ENCODE results near the gene PLEKHH2. TPM values are rescaled to one million over a fixed set of nuclear protein-coding genes. Genes with fewer than 3 reads are reported as not detected.
"Not testable (repeated sequence)": the region's sequence is repeated elsewhere in the genome, so short reads cannot be mapped to it uniquely, and the experiment has no call there.

The PLEKHH2 gene
- total RNA-seq, 1 donor from 2014 or later = 1.2 TPM

- intact Hi-C loops (cut with DNase I) = no loop called here
- no peak for DNase-seq
- no peak for ATAC-seq (ENCODE audit: poor library complexity)
Observed at GRCh38 chr2:43634604-43635306, 2.3 kb upstream of the PLEKHH2 start.

GRCh38 chr2:43636153-43636552, 907 bp upstream of the PLEKHH2 start:
- DNase-seq; ATAC-seq (ENCODE audit: poor library complexity); intact Hi-C loops (cut with DNase I): not testable (repeated sequence)

GRCh38 chr2:43636621-43637020, 439 bp upstream of the PLEKHH2 start:
- no peak for DNase-seq
- intact Hi-C loops (cut with DNase I) = no loop called here
- ATAC-seq (ENCODE audit: poor library complexity) = no peak

DNA sequence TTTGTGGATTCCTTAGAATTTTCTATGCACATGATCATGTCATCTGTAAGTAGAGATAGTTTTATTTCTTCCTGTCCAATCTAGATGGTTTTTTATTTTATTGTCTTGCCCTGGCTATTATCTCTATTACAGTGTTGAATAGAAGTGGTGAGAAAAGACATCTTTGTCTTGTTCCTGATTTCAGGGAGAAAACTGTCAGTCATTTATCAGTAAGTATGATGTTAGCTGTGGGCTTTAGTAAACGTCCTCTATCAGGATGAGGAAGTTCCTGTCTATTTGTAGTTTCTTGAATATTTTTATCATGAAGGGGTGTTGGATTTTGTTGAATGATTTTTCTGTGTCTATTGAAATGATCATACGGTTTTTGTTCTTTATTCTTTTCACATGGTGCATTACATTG, 5.3 kb downstream of the PLEKHH2 start:
- DNase-seq (no peak), ATAC-seq (ENCODE audit: poor library complexity) (no peak)
- intact Hi-C loops (cut with DNase I) = no loop called here

GRCh38 chr2:43643680-43644079, 6.6 kb downstream of the PLEKHH2 start:
- intact Hi-C loops (cut with DNase I) = no loop called here
- ATAC-seq (ENCODE audit: poor library complexity) = no peak
- DNase-seq = no peak

DNA sequence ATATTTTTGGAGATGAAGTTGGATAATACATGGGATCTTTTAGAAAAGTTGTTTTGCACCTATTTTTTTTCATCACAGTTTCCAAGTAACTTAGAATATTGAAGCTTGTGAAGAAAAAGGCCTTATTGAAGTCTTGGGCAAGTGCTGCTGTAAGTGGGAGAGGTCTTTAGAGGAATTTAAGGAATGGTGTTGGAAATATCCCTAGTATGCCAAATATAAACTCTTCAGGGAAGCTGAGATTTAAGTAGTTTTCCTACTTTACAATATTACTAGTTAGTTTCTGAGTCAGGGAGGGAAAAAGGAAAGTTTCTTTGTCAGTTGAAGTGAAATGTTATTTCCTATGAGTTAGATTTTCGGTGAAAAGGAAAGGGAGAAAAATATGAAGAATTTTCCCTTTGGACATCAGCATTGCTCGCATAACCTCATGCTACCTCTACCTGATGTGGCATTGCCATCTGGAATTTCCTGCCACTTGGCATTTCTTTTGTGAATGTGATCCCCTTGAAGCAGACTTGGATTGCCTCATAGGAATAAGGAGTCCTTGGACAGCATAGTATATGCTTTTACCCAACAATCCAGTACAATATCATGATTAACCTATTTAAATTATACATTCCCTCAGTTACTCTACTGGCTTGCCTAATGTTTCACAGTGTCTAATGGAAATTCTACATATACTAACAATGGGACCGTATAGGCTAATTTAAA, 12.1 kb downstream of the PLEKHH2 start:
- DNase-seq (no peak), ATAC-seq (ENCODE audit: poor library complexity) (no peak)
- intact Hi-C loops (cut with DNase I) = no loop called here

DNA sequence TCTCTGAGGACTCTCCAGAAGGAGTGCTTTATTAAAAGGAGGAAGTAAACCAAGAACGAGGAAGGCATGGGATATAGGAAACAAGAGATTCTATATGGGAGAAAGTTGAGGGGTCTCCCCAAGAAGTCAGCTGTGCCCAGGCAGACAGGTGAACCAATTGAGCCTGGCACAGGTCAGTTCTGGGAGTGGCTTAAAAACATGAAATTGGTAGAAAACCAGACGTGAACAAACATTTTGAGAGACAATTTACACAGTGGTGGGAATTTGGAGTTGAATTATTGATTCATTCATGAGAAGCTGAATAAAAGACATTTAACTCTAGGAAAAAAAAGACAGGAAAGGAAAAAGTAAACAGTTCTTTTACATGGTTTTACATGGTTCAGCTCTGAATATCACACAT, 16.4 kb downstream of the PLEKHH2 start:
- no peak for DNase-seq
- ATAC-seq (ENCODE audit: poor library complexity) = no peak
- intact Hi-C loops (cut with DNase I) = no loop called here

DNA sequence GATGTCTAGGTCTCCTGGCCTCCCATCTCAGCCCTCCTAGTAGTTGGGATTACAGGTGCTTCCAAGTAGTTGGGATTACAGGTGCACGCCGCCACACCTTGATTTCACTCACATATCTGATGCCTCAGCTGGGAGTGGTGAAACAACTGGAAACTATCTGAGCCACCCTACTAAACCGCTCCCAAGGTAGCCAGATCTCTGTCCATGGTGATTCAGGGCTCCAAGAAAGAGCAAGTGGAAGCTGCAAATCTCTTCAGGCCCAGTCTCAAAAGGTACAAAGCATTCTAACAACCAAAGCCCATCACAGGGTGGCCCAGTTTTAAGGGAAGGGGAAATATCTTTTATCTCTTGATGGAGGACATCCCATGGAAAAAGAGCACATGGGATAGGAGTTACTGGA, 20.2 kb downstream of the PLEKHH2 start:
- DNase-seq = no peak
- intact Hi-C loops (cut with DNase I) = no loop called here

GRCh38 chr2:43675646-43676321, 38.7 kb downstream of the PLEKHH2 start:
- intact Hi-C loops (cut with DNase I) = no loop called here
- no peak for DNase-seq
- ATAC-seq (ENCODE audit: poor library complexity) = peak; percentile 24

More for the DNA sequence above, 20.2 kb downstream of the PLEKHH2 start:
- ATAC-seq (ENCODE audit: poor library complexity) = no peak

GRCh38 chr2:43676322-43677050, 39.4 kb downstream of the PLEKHH2 start, which contains the start of gene C1GALT1C1L:
Gene C1GALT1C1L, minus strand, starts transcription at chr2:43676429. Its CDS starts 107 bp downstream, at chr2:43676322.
- DNase-seq (peak; percentile 79), ATAC-seq (ENCODE audit: poor library complexity) (peak; percentile 99)
- intact Hi-C loops (cut with DNase I) = no loop called here

DNA sequence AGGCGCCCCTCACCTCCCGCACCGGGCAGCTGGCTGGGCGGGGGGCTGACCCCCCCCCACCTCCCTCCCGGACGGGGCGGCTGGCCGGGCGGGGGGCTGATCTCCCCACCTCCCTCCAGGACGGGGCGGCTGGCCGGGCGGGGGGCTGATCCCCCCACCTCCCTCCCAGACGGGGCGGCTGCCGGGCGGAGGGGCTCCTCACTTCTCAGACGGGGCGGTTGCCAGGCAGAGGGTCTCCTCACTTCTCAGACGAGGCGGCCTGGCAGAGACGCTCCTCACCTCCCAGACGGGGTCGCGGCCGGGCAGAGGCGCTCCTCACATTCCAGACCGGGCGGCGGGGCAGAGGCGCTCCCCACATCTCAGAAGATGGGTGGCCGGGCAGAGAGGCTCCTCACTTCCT, 40.7 kb downstream of the PLEKHH2 start:
- not testable (repeated sequence) for ATAC-seq (ENCODE audit: poor library complexity)

GRCh38 chr2:43685357-43685756, 48.3 kb downstream of the PLEKHH2 start:
- ATAC-seq (ENCODE audit: poor library complexity) (no peak), DNase-seq (no peak)
- intact Hi-C loops (cut with DNase I) = no loop called here

More for the DNA sequence above, 40.7 kb downstream of the PLEKHH2 start:
- DNase-seq; intact Hi-C loops (cut with DNase I): not testable (repeated sequence)

- intact Hi-C loops (cut with DNase I) = no loop called here
- DNase-seq (no peak), ATAC-seq (ENCODE audit: poor library complexity) (no peak)
Observed at GRCh38 chr2:43689999-43690398, 52.9 kb downstream of the PLEKHH2 start.

- intact Hi-C loops (cut with DNase I) = no loop called here
- DNase-seq (no peak), ATAC-seq (ENCODE audit: poor library complexity) (no peak)
Observed at GRCh38 chr2:43692428-43692994, 55.5 kb downstream of the PLEKHH2 start.

- intact Hi-C loops (cut with DNase I); DNase-seq; ATAC-seq (ENCODE audit: poor library complexity): not testable (repeated sequence)
Observed at GRCh38 chr2:43698140-43698539, 61.1 kb downstream of the PLEKHH2 start.

- ATAC-seq (ENCODE audit: poor library complexity) (no peak), DNase-seq (no peak)
- intact Hi-C loops (cut with DNase I) = no loop called here
Observed at GRCh38 chr2:43699761-43700160, 62.7 kb downstream of the PLEKHH2 start.

- no peak for ATAC-seq (ENCODE audit: poor library complexity)
- no peak for DNase-seq
- intact Hi-C loops (cut with DNase I) = no loop called here
Observed at GRCh38 chr2:43701111-43701510, 64.1 kb downstream of the PLEKHH2 start.

GRCh38 chr2:43707255-43708015, 70.4 kb downstream of the PLEKHH2 start:
- DNase-seq = peak; percentile 55
- intact Hi-C loops (cut with DNase I) = no loop called here

More at GRCh38 chr2:43707255-43708015, 70.4 kb downstream of the PLEKHH2 start:
- peak; percentile 84 for ATAC-seq (ENCODE audit: poor library complexity)
